Fibroblast of lung (primary cell): ENCODE data around the gene CDKAL1. TPM values are rescaled to one million over a fixed set of nuclear protein-coding genes. Genes with fewer than 3 reads are reported as not detected.

Source experiments
- DNase-seq, 2 donors: peaks; one replicate each; pipeline versions ENCODE4 v3.0.0 to v3.0.0-alpha.2; 2010; ENCODE audit warnings: low read depth in 2 of 2
- H2AFZ ChIP-seq: 2 replicates; pipeline ENCODE4 v1.5.1; 2012; ENCODE audit warnings: low read length, control low read depth, inconsistent platforms
- H3K27ac ChIP-seq: 2 replicates; pipeline ENCODE4 v1.5.1; 2011; ENCODE audit warnings: low read length, control low read depth; ENCODE audit not compliant: insufficient read depth
- H3K27me3 ChIP-seq: 2 replicates; pipeline ENCODE4 v1.5.1; 2011; ENCODE audit warnings: mild to moderate bottlenecking, low read length; ENCODE audit not compliant: control insufficient read depth, insufficient read depth
- H3K36me3 ChIP-seq: 2 replicates; pipeline ENCODE4 v1.5.1; 2011; ENCODE audit warnings: low read length; ENCODE audit not compliant: control insufficient read depth, insufficient read depth
- H3K4me1 ChIP-seq: 2 replicates; pipeline ENCODE4 v1.5.1; 2011; ENCODE audit warnings: low read length; ENCODE audit not compliant: control insufficient read depth, insufficient read depth; ENCODE audit errors: extremely low read depth
- H3K4me2 ChIP-seq: 2 replicates; pipeline ENCODE4 v1.5.1; 2011; ENCODE audit warnings: low read length, control low read depth; ENCODE audit not compliant: insufficient read depth; ENCODE audit errors: extremely low read depth
- H3K4me3 ChIP-seq, 4 experiments: fragments of 200-600 bp in 1 of 4; sonication (generic) in 1 of 4; replicated peaks in 1 of 4; 2 replicates each; pipeline ENCODE4 v1.5.1; 2011 to 2016; ENCODE audit warnings: low read length in 4 of 4, low read depth in 3 of 4, mild to moderate bottlenecking in 3 of 4, control low read depth in 2 of 4, inconsistent platforms in 1 of 4, mixed read lengths in 1 of 4; ENCODE audit not compliant: insufficient read depth in 1 of 4; ENCODE audit errors: control extremely low read depth in 1 of 4
- H3K79me2 ChIP-seq: 2 replicates; pipeline ENCODE4 v1.5.1; 2012; ENCODE audit warnings: mild to moderate bottlenecking, low read length, inconsistent platforms; ENCODE audit not compliant: control insufficient read depth, insufficient read depth
- H3K9ac ChIP-seq: 2 replicates; pipeline ENCODE4 v1.5.1; 2011; ENCODE audit warnings: mild to moderate bottlenecking, low read length, control low read depth; ENCODE audit not compliant: insufficient read depth
- H3K9me3 ChIP-seq: 2 replicates; pipeline ENCODE4 v1.5.1; 2012; ENCODE audit warnings: low read depth, low read length; ENCODE audit not compliant: control insufficient read depth, insufficient read depth
- H4K20me1 ChIP-seq: 2 replicates; pipeline ENCODE4 v1.5.1; 2011; ENCODE audit warnings: low read length; ENCODE audit not compliant: control insufficient read depth, insufficient read depth; ENCODE audit errors: extremely low read depth
- CTCF ChIP-seq, 2 donors: IDR thresholded peaks in 1 of 2; conservative IDR thresholded peaks in 1 of 2; 1 replicate in 1 of 2; 2 replicates in 1 of 2; pipeline ENCODE4 v1.5.1; 2011 to 2012; ENCODE audit warnings: low read length in 2 of 2, control low read depth in 1 of 2, inconsistent platforms in 1 of 2, low read depth in 1 of 2, mild to moderate bottlenecking in 1 of 2
- EZH2 ChIP-seq: IDR thresholded peaks from 2 replicates; pipeline ENCODE4 v1.5.1; 2012; ENCODE audit warnings: low read length, control low read depth, mild to moderate bottlenecking; ENCODE audit errors: missing control alignments
- polyA plus RNA-seq, 2 donors: library from polyadenylated mRNA; depleted of rRNA in 1 of 2; stranded (reverse) in 1 of 2; unstranded in 1 of 2; fragments of >200 nt; gene quantifications; 2 replicates each; pipeline ENCODE4 v1.2.1, GENCODE V29; 2011 to 2012; ENCODE audit warnings: missing spikeins in 1 of 2
- total RNA-seq: library from RNA; depleted of rRNA; stranded (reverse); fragments of >200 nt; gene quantifications from 2 replicates; pipeline ENCODE4 v1.2.1, GENCODE V29; 2014

Gene CDKAL1
- total and polyA plus RNA-seq, 2 donors (not counting 1 experiment from before 2014, with no cell fraction given) = 7.4 to 15.0 TPM

DNA sequence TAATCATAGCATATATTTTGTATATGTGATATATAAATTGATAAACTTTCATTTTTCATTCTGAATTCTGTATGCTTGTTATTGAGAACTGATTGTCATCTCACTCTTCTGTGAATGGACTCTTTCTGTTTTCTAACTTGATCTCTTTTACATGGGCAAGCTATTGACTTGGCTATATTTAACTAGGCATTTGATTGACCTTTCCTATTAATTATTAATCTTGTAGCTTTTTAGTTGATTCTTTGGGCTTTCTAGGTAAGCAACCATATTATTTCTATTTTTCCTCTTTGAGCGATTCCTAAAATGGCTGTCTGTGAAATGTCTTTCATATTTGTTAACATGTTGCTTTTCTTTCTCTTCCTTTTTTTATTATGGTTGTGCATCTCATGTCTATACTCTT is 347.1 kb downstream of the CDKAL1 start:
- H3K9me3 ChIP-seq = no peaks in the 10 kb centered on the region
- peaks cover 8% of the 10 kb centered on the region for H3K4me1 ChIP-seq
- no peaks in the 10 kb centered on the region for H4K20me1 ChIP-seq
- no peak overlapping the region for H3K4me3 ChIP-seq
- TF ChIP-seq CTCF (conservative IDR thresholded peaks at IDR 0.05 in 1 of 2, IDR thresholded peaks at IDR 0.05 in 1 of 2; ENCODE audit: low read depth in 1 of 2, low read length in 2 of 2) (no peak), EZH2 (no peak)
- DNase-seq = no peak
- no peak overlapping the region for H3K9ac ChIP-seq
- no peaks in the 10 kb centered on the region for H3K36me3 ChIP-seq
- H3K79me2 ChIP-seq = no peaks in the 10 kb centered on the region
- no peak overlapping the region for H3K27ac ChIP-seq
- no peaks in the 10 kb centered on the region for H3K27me3 ChIP-seq
- H2AFZ ChIP-seq = no peak overlapping the region
- no peak overlapping the region for H3K4me2 ChIP-seq

- H3K36me3 ChIP-seq = no peaks in the 10 kb centered on the region
- no peaks in the 10 kb centered on the region for H3K9me3 ChIP-seq
- H3K4me1 ChIP-seq = peaks cover 5% of the 10 kb centered on the region
- no peaks in the 10 kb centered on the region for H4K20me1 ChIP-seq
- no peak overlapping the region for H2AFZ ChIP-seq
- no peaks in the 10 kb centered on the region for H3K27me3 ChIP-seq
- H3K9ac ChIP-seq = no peak overlapping the region
- no peaks in the 10 kb centered on the region for H3K79me2 ChIP-seq
- H3K27ac ChIP-seq = no peak overlapping the region
- no peak for TF ChIP-seq CTCF (conservative IDR thresholded peaks at IDR 0.05 in 1 of 2, IDR thresholded peaks at IDR 0.05 in 1 of 2; ENCODE audit: low read depth in 1 of 2, low read length in 2 of 2)
- no peak for TF ChIP-seq EZH2
- no peak overlapping the region for H3K4me2 ChIP-seq
- DNase-seq = no peak
- no peak overlapping the region for H3K4me3 ChIP-seq
Observed at GRCh38 chr6:20882014-20882413, 347.8 kb downstream of the CDKAL1 start.

GRCh38 chr6:20885076-20885475 is 350.8 kb downstream of the CDKAL1 start:
- no peak overlapping the region for H3K4me2 ChIP-seq
- no peak overlapping the region for H2AFZ ChIP-seq
- H3K9ac ChIP-seq = no peak overlapping the region
- no peaks in the 10 kb centered on the region for H3K27me3 ChIP-seq
- H4K20me1 ChIP-seq = no peaks in the 10 kb centered on the region
- TF ChIP-seq CTCF (conservative IDR thresholded peaks at IDR 0.05 in 1 of 2, IDR thresholded peaks at IDR 0.05 in 1 of 2; ENCODE audit: low read depth in 1 of 2, low read length in 2 of 2) (no peak), EZH2 (no peak)
- no peaks in the 10 kb centered on the region for H3K4me1 ChIP-seq
- no peak overlapping the region for H3K27ac ChIP-seq
- no peak for DNase-seq
- H3K4me3 ChIP-seq = no peak overlapping the region
- H3K36me3 ChIP-seq = no peaks in the 10 kb centered on the region
- no peaks in the 10 kb centered on the region for H3K79me2 ChIP-seq
- no peaks in the 10 kb centered on the region for H3K9me3 ChIP-seq
